ENCODE results near the gene USP32. TPM values are rescaled to one million over a fixed set of nuclear protein-coding genes. Genes with fewer than 3 reads are reported as not detected.

The USP32 gene
- total and polyA plus RNA-seq, 2 donors (not counting 3 experiments of a cell fraction or from before 2014, with no cell fraction given): 15.7 to 52.9 TPM

DNA sequence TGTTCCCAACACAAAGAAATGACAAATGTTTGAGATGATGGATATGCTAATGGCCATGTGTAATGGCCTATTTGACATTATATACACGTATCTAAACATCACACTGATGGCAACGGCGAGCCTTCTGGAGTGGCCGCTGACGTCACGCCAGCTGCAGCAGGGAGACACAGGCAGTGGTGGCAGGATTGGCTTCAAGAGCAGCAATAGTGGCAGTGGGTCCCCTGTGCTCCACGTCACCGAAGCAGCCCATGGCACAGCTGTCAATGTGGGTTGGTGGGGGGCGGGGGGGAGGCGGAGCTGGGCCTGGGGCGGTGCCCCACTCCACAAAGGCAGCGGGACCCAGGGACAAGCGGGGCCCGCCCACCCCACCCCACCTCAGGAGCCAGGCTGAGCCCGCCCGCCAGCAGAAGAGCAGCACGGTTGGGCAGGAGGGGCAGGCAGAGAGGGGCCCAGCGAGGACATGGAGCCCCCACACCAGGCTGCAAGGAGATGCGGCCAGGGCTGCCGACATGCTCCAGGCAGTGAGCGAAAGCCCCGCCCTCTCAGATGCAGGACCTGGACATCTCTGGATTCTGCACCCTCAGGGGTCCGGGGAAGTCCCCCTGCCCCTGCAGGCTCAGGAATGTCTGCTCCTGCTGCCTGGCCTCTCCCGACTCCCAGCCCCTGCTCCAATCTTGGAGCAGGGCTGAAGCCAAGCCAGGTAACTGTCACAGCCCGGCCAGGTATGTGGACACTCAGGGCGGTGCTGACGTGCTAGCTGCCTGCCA, 64.6 kb downstream of the USP32 start:
- ChIA-PET POLR2A (interaction anchor here (0.6 kb wide), 1 partner anchor 14 kb away, joined by 10 read pairs; no protein-coding TSS in a partner anchor), CTCF (interaction anchor here (1.9 kb wide), 1 partner anchor 10 kb away, joined by 7 read pairs; no protein-coding TSS in a partner anchor)
- H3K9me1 ChIP-seq (replicated peaks; ENCODE audit: control insufficient read depth, extremely low read depth, insufficient read depth, low read length): no peaks in the 10 kb centered on the region
- peaks cover 18% of the 10 kb centered on the region for H3K79me2 ChIP-seq (ENCODE audit: control insufficient read depth, insufficient read depth, low read length)
- no peaks in the 10 kb centered on the region for H3K27me3 ChIP-seq (ENCODE audit: control insufficient read depth in 2 of 2, insufficient read depth in 2 of 2, low read length in 2 of 2)
- TF ChIP-seq FOS (IDR thresholded peaks at IDR 0.05; ENCODE audit: borderline replicate concordance, insufficient read depth, low read length) (no peak), POLR2A (IDR thresholded peaks at IDR 0.05; ENCODE audit: low read depth, low read length) (no peak), JUN (IDR thresholded peaks at IDR 0.05; ENCODE audit: borderline replicate concordance, insufficient read depth, insufficient read length, low read depth) (no peak), POLR2AphosphoS5 (IDR thresholded peaks at IDR 0.05; ENCODE audit: insufficient read depth, low read depth, low read length) (no peak), GATA2 (IDR thresholded peaks at IDR 0.05; ENCODE audit: insufficient read depth, insufficient read length, low read depth, low read length) (no peak), EZH2 (IDR thresholded peaks at IDR 0.05; ENCODE audit: borderline replicate concordance, low read depth, low read length, severe bottlenecking) (no peak), MYC (IDR thresholded peaks at IDR 0.05; ENCODE audit: low read depth, low read length) (no peak)
- TF ChIP-seq, protein P1, sequence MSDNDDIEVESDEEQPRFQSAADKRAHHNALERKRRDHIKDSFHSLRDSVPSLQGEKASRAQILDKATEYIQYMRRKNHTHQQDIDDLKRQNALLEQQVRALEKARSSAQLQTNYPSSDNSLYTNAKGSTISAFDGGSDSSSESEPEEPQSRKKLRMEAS (IDR thresholded peaks at IDR 0.05; ENCODE audit: insufficient read depth, insufficient read length): no peak
- TF ChIP-seq, protein P2, sequence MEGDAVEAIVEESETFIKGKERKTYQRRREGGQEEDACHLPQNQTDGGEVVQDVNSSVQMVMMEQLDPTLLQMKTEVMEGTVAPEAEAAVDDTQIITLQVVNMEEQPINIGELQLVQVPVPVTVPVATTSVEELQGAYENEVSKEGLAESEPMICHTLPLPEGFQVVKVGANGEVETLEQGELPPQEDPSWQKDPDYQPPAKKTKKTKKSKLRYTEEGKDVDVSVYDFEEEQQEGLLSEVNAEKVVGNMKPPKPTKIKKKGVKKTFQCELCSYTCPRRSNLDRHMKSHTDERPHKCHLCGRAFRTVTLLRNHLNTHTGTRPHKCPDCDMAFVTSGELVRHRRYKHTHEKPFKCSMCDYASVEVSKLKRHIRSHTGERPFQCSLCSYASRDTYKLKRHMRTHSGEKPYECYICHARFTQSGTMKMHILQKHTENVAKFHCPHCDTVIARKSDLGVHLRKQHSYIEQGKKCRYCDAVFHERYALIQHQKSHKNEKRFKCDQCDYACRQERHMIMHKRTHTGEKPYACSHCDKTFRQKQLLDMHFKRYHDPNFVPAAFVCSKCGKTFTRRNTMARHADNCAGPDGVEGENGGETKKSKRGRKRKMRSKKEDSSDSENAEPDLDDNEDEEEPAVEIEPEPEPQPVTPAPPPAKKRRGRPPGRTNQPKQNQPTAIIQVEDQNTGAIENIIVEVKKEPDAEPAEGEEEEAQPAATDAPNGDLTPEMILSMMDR (IDR thresholded peaks at IDR 0.05; ENCODE audit: extremely low read depth in 1 of 2, insufficient read depth in 1 of 2, low read depth in 1 of 2, low read length in 2 of 2): no peak
- H3K9me3 ChIP-seq (replicated peaks; ENCODE audit: control insufficient read depth, insufficient read depth, low read length): no peaks in the 10 kb centered on the region
- BruUV-seq (replicated peaks): no TSS peak
- dilution Hi-C loops (cut with MboI; ENCODE audit: extremely low pct_ligation_motif_present, low sequenced_read_pairs) (no loop called here), intact Hi-C loops (cut with micrococcal nuclease) (no loop called here)
- no peak overlapping the region for H3K9ac ChIP-seq (replicated peaks; ENCODE audit: extremely low read depth, insufficient read depth, low read length)
- FAIRE-seq: no peak
- H2AFZ ChIP-seq (ENCODE audit: low read depth, low read length): no peak overlapping the region
- H3K4me1 ChIP-seq (ENCODE audit: control insufficient read depth, extremely low read depth, insufficient read depth, low read length): no peaks in the 10 kb centered on the region
- H3K36me3 ChIP-seq (ENCODE audit: control insufficient read depth in 2 of 2, extremely low read depth in 1 of 2, insufficient read depth in 2 of 2, low read length in 2 of 2): peaks cover 0 to 2% of the 10 kb centered on the region in 2 experiments
- H4K20me1 ChIP-seq (replicated peaks; ENCODE audit: control insufficient read depth, extremely low read depth, insufficient read depth, low read length): no peaks in the 10 kb centered on the region
- no peak for DNase-seq (ENCODE audit: low read depth, low spot score)
- H3K4me2 ChIP-seq (ENCODE audit: insufficient read depth, low read length): no peak overlapping the region
- H3K27ac ChIP-seq (ENCODE audit: insufficient read depth, low read depth, low read length): no peak overlapping the region
- H3K4me3 ChIP-seq (replicated peaks in 1 of 3; ENCODE audit: insufficient read depth in 1 of 3, low read depth in 1 of 3, low read length in 3 of 3): no peak overlapping the region

All from endothelial cell of umbilical vein (primary cell).